ENCODE data around the gene MYDGF.

MYDGF gene

DNA sequence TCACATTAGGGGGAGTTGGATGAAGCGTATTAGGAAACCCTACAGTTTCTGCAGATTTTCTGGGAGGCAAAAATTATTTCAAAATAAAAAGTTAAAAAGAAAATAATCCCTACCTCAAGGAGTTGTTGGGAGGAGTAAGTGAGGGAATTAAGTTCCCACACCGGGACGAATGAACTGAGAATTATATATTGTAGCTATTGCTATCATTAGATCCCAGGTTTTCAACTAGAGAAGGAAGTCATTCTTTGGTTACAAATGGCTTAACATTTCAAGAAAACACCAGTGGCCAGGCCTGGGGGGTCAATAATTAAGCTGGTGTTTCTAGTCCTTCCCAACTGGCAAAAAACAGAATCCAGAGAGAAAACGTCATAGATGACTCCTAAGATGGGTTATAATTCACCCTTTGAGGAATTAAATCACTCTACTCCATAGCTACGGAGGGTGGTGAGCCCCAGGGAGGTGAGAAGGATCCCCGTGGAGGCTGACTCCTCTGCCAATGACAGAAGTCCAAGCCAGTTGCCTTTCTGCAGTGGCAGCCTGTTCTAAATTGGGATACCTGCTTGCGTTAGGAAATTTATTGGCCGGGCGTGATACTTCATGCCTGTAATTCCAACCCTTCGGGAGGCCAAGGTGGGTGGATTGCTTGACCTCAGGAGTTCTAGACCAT, 1.2 kb upstream of the MYDGF start:
- TF ChIP-seq, protein P1, sequence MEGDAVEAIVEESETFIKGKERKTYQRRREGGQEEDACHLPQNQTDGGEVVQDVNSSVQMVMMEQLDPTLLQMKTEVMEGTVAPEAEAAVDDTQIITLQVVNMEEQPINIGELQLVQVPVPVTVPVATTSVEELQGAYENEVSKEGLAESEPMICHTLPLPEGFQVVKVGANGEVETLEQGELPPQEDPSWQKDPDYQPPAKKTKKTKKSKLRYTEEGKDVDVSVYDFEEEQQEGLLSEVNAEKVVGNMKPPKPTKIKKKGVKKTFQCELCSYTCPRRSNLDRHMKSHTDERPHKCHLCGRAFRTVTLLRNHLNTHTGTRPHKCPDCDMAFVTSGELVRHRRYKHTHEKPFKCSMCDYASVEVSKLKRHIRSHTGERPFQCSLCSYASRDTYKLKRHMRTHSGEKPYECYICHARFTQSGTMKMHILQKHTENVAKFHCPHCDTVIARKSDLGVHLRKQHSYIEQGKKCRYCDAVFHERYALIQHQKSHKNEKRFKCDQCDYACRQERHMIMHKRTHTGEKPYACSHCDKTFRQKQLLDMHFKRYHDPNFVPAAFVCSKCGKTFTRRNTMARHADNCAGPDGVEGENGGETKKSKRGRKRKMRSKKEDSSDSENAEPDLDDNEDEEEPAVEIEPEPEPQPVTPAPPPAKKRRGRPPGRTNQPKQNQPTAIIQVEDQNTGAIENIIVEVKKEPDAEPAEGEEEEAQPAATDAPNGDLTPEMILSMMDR (IDR thresholded peaks at IDR 0.05; ENCODE audit: low read depth, low read length) = no peak
- H3K4me3 ChIP-seq (ENCODE audit: low read depth, low read length) = no peak overlapping the region

GRCh38 chr19:4664642-4665041, 5.5 kb downstream of the MYDGF start:
- no peak overlapping the region for H3K4me3 ChIP-seq (ENCODE audit: low read depth, low read length)
- TF ChIP-seq, protein P1 (IDR thresholded peaks at IDR 0.05; ENCODE audit: low read depth, low read length) = no peak

DNA sequence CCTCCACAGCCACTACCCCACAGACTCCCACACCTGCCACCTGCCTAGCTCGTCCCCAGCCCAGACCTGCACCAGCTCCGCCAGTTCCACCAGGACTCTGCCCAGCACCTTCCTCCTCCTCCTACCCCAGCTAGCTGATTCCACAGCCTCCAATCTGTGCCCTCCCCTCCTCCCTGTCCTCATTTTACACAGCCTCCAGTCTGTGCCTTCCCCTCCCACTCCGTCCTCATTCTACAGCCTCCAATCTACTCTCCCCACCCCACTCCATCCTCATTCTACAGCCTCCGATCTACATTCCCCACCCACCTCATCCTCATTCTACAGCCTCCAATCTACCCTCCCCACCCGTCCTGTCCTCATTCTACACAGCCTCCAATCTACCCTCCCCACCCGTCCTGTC, 7.3 kb downstream of the MYDGF start:
- TF ChIP-seq, protein P1 (IDR thresholded peaks at IDR 0.05; ENCODE audit: low read depth, low read length) = no peak
- no peak overlapping the region for H3K4me3 ChIP-seq (ENCODE audit: low read depth, low read length)

DNA sequence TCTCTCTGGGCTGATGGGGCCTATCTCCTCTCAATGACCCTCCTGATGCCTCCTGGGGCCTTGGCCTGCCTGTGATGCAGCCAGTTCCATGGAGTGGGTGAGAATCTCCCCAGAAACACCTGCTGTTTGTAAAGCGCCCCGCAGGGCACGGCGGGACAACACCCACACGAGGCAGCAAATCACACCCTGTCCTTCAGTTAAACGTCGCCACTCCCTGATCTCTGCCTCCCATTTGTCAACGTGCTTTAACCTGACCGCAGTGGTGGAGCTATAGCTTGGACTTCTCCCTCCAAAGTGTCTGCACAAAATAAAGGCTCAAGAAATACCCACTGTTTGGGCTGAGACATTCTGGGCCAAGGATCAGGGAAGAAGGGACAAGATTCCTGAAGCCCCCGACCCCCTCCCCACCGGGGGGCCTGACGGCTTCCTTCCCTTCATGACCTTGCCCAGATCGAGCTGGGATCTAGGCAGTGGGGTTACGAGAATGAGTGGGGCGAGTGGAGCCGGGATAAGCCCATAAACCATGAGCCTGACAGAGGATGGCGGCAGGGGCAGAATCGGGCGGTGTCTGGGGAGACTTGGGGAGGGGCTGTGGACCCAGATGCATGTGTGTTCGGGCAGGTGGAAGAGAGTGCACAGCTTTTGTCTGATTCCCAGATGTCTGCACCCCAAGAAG, 8.0 kb downstream of the MYDGF start:
- H3K4me3 ChIP-seq (ENCODE audit: low read depth, low read length) = no peak overlapping the region
- TF ChIP-seq, protein P1 (IDR thresholded peaks at IDR 0.05; ENCODE audit: low read depth, low read length) = no peak

- no peak overlapping the region for H3K4me3 ChIP-seq (ENCODE audit: low read depth, low read length)
- TF ChIP-seq, protein P1 (IDR thresholded peaks at IDR 0.05; ENCODE audit: low read depth, low read length) = no peak
Observed at GRCh38 chr19:4660993-4661392, 9.1 kb downstream of the MYDGF start.

DNA sequence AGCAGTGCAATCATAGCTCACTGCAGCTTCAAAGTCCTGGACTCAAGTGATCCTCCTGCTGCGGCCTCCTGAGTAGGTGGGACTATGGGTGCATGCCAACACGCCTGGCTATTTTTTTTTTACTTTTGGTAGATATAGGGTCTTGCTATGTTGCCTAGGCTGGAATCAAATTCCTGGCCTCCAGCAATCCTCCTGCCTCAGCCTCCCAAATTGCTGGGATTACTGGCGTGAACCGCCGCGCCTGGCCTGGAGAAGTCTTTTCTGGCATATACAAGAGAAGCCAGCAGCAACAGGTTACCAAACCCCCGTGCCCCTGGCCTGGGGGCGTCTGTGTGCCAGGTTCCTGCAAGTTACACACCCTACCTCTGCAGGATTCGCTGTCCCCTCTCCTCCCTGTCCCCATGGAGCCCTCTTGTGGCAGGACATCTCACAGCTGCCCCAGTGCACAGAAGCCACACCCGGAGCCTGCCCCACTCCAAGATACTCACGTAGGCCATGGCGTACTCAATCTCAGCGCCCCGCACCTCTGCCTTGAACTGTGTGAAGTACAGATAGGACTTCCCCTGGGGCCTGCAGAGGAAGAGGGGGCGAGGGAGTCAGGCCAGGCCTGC, 9.9 kb downstream of the MYDGF start:
- TF ChIP-seq, protein P1 (IDR thresholded peaks at IDR 0.05; ENCODE audit: low read depth, low read length) = no peak
- no peak overlapping the region for H3K4me3 ChIP-seq (ENCODE audit: low read depth, low read length)

GRCh38 chr19:4657835-4658234, 12.3 kb downstream of the MYDGF start:
- no peak overlapping the region for H3K4me3 ChIP-seq (ENCODE audit: low read depth, low read length)
- TF ChIP-seq, protein P1 (IDR thresholded peaks at IDR 0.05; ENCODE audit: low read depth, low read length) = no peak
